H9 (cell line): Measurements from ENCODE around the gene ZNF263. TPM values are rescaled to one million over a fixed set of nuclear protein-coding genes. Genes with fewer than 3 reads are reported as not detected.

Experiments used
- DNase-seq: peaks from one replicate; pipeline ENCODE4 v3.0.0-alpha.2; 2017
- H2AFZ ChIP-seq: one replicate; pipeline ENCODE4 v1.6.1; 2013; ENCODE audit warnings: mild to moderate bottlenecking, low read length, control low read depth, moderate library complexity
- H2AK5ac ChIP-seq: 2 replicates; pipeline ENCODE4 v1.6.1; 2013; ENCODE audit warnings: low read length, control low read depth, mixed read lengths; ENCODE audit not compliant: insufficient read length
- H2BK120ac ChIP-seq: one replicate; pipeline ENCODE4 v1.6.1; 2013; ENCODE audit warnings: low read depth, mild to moderate bottlenecking, low read length, control low read depth, inconsistent platforms; ENCODE audit not compliant: poor library complexity, severe bottlenecking
- H2BK12ac ChIP-seq: 2 replicates; pipeline ENCODE4 v1.6.1; 2013; ENCODE audit warnings: low read length, control low read depth, mixed read lengths, low read depth; ENCODE audit not compliant: insufficient read length
- H2BK15ac ChIP-seq: 2 replicates; pipeline ENCODE4 v1.6.1; 2013; ENCODE audit warnings: low read depth, low read length, control low read depth
- H2BK20ac ChIP-seq: one replicate; pipeline ENCODE4 v1.6.1; 2013; ENCODE audit warnings: low read depth, mild to moderate bottlenecking, low read length, control low read depth, inconsistent platforms; ENCODE audit not compliant: poor library complexity, severe bottlenecking
- H2BK5ac ChIP-seq: 2 replicates; pipeline ENCODE4 v1.6.1; 2013; ENCODE audit warnings: low read length, control low read depth, mixed read lengths; ENCODE audit not compliant: insufficient read length
- H3K14ac ChIP-seq: 2 replicates; pipeline ENCODE4 v1.6.1; 2013; ENCODE audit warnings: low read length, control low read depth; ENCODE audit not compliant: insufficient read depth
- H3K18ac ChIP-seq: 2 replicates; pipeline ENCODE4 v1.6.1; 2013; ENCODE audit warnings: low read depth, mild to moderate bottlenecking, mixed read lengths, low read length, control low read depth; ENCODE audit not compliant: insufficient read length
- H3K23ac ChIP-seq: 2 replicates; pipeline ENCODE4 v1.6.1; 2013; ENCODE audit warnings: low read length, control low read depth, mixed read lengths, low read depth; ENCODE audit not compliant: insufficient read length
- H3K23me2 ChIP-seq: 2 replicates; pipeline ENCODE4 v1.6.1; 2013; ENCODE audit warnings: low read depth, mild to moderate bottlenecking, mixed read lengths, low read length, control low read depth; ENCODE audit not compliant: insufficient read length, poor library complexity, severe bottlenecking
- H3K27ac ChIP-seq: 2 replicates; pipeline ENCODE4 v1.5.1; 2013; ENCODE audit warnings: low read length, control low read depth, mixed read lengths, low read depth; ENCODE audit not compliant: insufficient read length
- H3K27me3 ChIP-seq: 2 replicates; pipeline ENCODE4 v1.6.1; 2013; ENCODE audit warnings: low read length, control low read depth, inconsistent platforms; ENCODE audit not compliant: insufficient read depth
- H3K4ac ChIP-seq: 2 replicates; pipeline ENCODE4 v1.6.1; 2013; ENCODE audit warnings: low read depth, mild to moderate bottlenecking, control low read depth, inconsistent platforms, low read length, moderate library complexity
- H3K4me1 ChIP-seq: 2 replicates; pipeline ENCODE4 v1.6.1; 2013; ENCODE audit warnings: low read length, control low read depth, inconsistent platforms; ENCODE audit not compliant: insufficient read depth
- H3K4me2 ChIP-seq: 2 replicates; pipeline ENCODE4 v1.6.1; 2013; ENCODE audit warnings: low read length, control low read depth, mixed read lengths; ENCODE audit not compliant: insufficient read length, insufficient read depth
- H3K56ac ChIP-seq: 2 replicates; pipeline ENCODE4 v1.6.1; 2013; ENCODE audit warnings: low read depth, mild to moderate bottlenecking, mixed read lengths, low read length, control low read depth; ENCODE audit not compliant: insufficient read length
- H3K79me1 ChIP-seq: 2 replicates; pipeline ENCODE4 v1.6.1; 2013; ENCODE audit warnings: low read depth, mild to moderate bottlenecking, moderate library complexity, low read length, control low read depth, inconsistent platforms; ENCODE audit not compliant: insufficient read depth, poor library complexity, severe bottlenecking
- H3K79me2 ChIP-seq: 2 replicates; pipeline ENCODE4 v1.6.1; 2013; ENCODE audit warnings: low read length, control low read depth, inconsistent platforms; ENCODE audit not compliant: insufficient read depth
- H3K9ac ChIP-seq: 2 replicates; pipeline ENCODE4 v1.6.1; 2013; ENCODE audit warnings: low read length, control low read depth, mixed read lengths; ENCODE audit not compliant: insufficient read length; ENCODE audit errors: extremely low read depth
- H3K9me3 ChIP-seq: one replicate; pipeline ENCODE4 v1.6.1; 2013; ENCODE audit warnings: low read depth, low read length, inconsistent platforms; ENCODE audit not compliant: control insufficient read depth
- H3T11ph ChIP-seq: one replicate; pipeline ENCODE4 v1.6.1; 2013; ENCODE audit warnings: mild to moderate bottlenecking, low read length, control low read depth, inconsistent platforms
- H4K20me1 ChIP-seq: one replicate; pipeline ENCODE4 v1.6.1; 2013; ENCODE audit not compliant: control insufficient read depth, insufficient read length, insufficient read depth
- H4K5ac ChIP-seq: 2 replicates; pipeline ENCODE4 v1.6.1; 2013; ENCODE audit warnings: low read depth, mild to moderate bottlenecking, mixed read lengths, low read length, control low read depth; ENCODE audit not compliant: insufficient read length
- H4K8ac ChIP-seq: replicated peaks from 2 replicates; pipeline ENCODE4 v1.6.1; 2013; ENCODE audit warnings: low read length, control low read depth, mixed read lengths, low read depth; ENCODE audit not compliant: insufficient read length
- H4K91ac ChIP-seq: 2 replicates; pipeline ENCODE4 v1.6.1; 2013; ENCODE audit warnings: low read depth, mild to moderate bottlenecking, moderate library complexity, mixed read lengths, low read length, control low read depth; ENCODE audit not compliant: insufficient read length
- H3K27ac Mint-ChIP-seq, 3 experiments: 2 replicates in 2 of 3; 3 replicates in 1 of 3; pipeline ENCODE4 v1.8.0; 2020 to 2021; ENCODE audit warnings: mixed read lengths in 3 of 3, mild to moderate bottlenecking in 1 of 3, moderate library complexity in 1 of 3
- H3K27me3 Mint-ChIP-seq: 2 replicates; pipeline ENCODE4 v1.8.0; 2021; ENCODE audit warnings: low read depth, mild to moderate bottlenecking, moderate library complexity, mixed read lengths
- H3K36me3 Mint-ChIP-seq, 3 experiments: 2 replicates in 2 of 3; 3 replicates in 1 of 3; pipeline ENCODE4 v1.8.0; 2020 to 2021; ENCODE audit warnings: low read depth in 3 of 3, mixed read lengths in 3 of 3; ENCODE audit not compliant: insufficient read depth in 1 of 3
- H3K4me1 Mint-ChIP-seq, 2 experiments: 2 replicates each; pipeline ENCODE4 v1.8.0; 2020; ENCODE audit warnings: mixed read lengths in 2 of 2
- H3K4me3 Mint-ChIP-seq, 2 experiments: 2 replicates in 1 of 2; 3 replicates in 1 of 2; pipeline ENCODE4 v1.8.0; 2020 to 2021; ENCODE audit warnings: mild to moderate bottlenecking in 2 of 2, mixed read lengths in 2 of 2, moderate library complexity in 1 of 2
- H3K9me3 Mint-ChIP-seq, 2 experiments: 2 replicates in 1 of 2; 3 replicates in 1 of 2; pipeline ENCODE4 v1.8.0; 2020; ENCODE audit warnings: mild to moderate bottlenecking in 2 of 2, mixed read lengths in 2 of 2, moderate library complexity in 1 of 2
- CTCF ChIP-seq: fragments of 200-600 bp; sonication (generic); conservative IDR thresholded peaks from 3 replicates; pipeline ENCODE4 v1.8.0; 2021; ENCODE audit warnings: antibody characterized with exemption, mild to moderate bottlenecking
- WGBS: extraction: QIAGEN DNeasy Blood & Tissue Kit; methylation state at CpG from one replicate; pipeline ENCODE4 v1.1.7; 2013; ENCODE audit warnings: missing lambda C conversion rate, low lambda C conversion rate, mixed read lengths; ENCODE audit not compliant: insufficient read length; ENCODE audit errors: extremely low coverage; 5-methylcytosine and 5-hydroxymethylcytosine counted together
- total RNA-seq: library from RNA; stranded (reverse); gene quantifications from 2 replicates; pipeline ENCODE4 v1.2.1, GENCODE V29; 2021

ZNF263 gene
- total RNA-seq, 1 experiment from 2014 or later, result 35.7 TPM

- no peaks in the 10 kb centered on the region for H3K79me1 ChIP-seq
- no peaks in the 10 kb centered on the region for H3K23me2 ChIP-seq
- H3K27ac ChIP-seq, result no peak overlapping the region
- H3K9ac ChIP-seq, result no peak overlapping the region
- WGBS, result no CpG with 5 or more reads among the region's 5 CpGs
- no peak for TF ChIP-seq CTCF
- no peak overlapping the region for H2AK5ac ChIP-seq
- no peak overlapping the region for H2BK120ac ChIP-seq
- Mint-ChIP-seq H3K9me3 (peaks cover 68 to 77% of the 10 kb centered on the region in 2 experiments), H3K36me3 (peaks cover 0 to 4% (median 0%) of the 10 kb centered on the region in 3 experiments; a peak in 3 of 7 replicates), H3K27ac (no peak overlapping the region), H3K4me3 (no peak overlapping the region), H3K4me1 (no peaks in the 10 kb centered on the region), H3K27me3 (peaks cover 13% of the 10 kb centered on the region)
- H3K18ac ChIP-seq, result no peak overlapping the region
- no peak overlapping the region for H3T11ph ChIP-seq
- no peaks in the 10 kb centered on the region for H3K79me2 ChIP-seq
- H4K8ac ChIP-seq, result no peak overlapping the region
- H2BK12ac ChIP-seq, result no peak overlapping the region
- no peak overlapping the region for H2BK15ac ChIP-seq
- no peak overlapping the region for H3K14ac ChIP-seq
- DNase-seq, result no peak
- no peaks in the 10 kb centered on the region for H3K27me3 ChIP-seq
- H3K4me2 ChIP-seq, result no peak overlapping the region
- no peaks in the 10 kb centered on the region for H3K9me3 ChIP-seq
- no peak overlapping the region for H3K23ac ChIP-seq
- no peak overlapping the region for H3K56ac ChIP-seq
- H4K91ac ChIP-seq, result no peak overlapping the region
- no peaks in the 10 kb centered on the region for H3K4me1 ChIP-seq
- H3K4ac ChIP-seq, result no peak overlapping the region
- H4K20me1 ChIP-seq, result no peaks in the 10 kb centered on the region
- H2BK5ac ChIP-seq, result no peak overlapping the region
- H2BK20ac ChIP-seq, result no peak overlapping the region
- H4K5ac ChIP-seq, result no peak overlapping the region
- no peak overlapping the region for H2AFZ ChIP-seq
Observed at GRCh38 chr16:3248596-3248995, 34.7 kb upstream of the ZNF263 start.
